HG03460 (cell line): ENCODE measurements around the gene CRAT.

ENCODE experiments used
- ATAC-seq: cut with Tn5 transposase; IDR thresholded peaks from one replicate; pipeline ENCODE4 v1.9.1; 2021; ENCODE audit not compliant: unreplicated experiment

The CRAT gene

DNA sequence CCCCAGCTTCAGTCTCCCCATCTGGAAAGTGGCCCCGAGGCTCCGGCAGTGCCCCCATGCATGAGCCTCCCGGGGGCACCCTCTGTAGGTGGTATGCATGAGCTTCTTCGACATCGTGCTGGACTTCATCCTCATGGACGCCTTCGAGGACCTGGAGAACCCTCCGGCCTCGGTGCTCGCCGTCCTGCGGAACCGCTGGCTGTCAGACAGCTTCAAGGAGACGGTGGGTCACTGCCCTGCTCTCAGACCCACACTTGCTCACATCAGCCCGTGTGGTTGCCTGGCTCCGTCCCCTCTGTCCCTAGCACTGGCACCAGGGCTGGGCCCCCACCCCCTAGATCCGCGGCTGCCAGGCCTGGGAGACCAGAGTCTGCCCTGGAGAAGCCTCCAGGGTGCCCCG lies 42.5 kb downstream of the CRAT start:
- no peak for ATAC-seq

DNA sequence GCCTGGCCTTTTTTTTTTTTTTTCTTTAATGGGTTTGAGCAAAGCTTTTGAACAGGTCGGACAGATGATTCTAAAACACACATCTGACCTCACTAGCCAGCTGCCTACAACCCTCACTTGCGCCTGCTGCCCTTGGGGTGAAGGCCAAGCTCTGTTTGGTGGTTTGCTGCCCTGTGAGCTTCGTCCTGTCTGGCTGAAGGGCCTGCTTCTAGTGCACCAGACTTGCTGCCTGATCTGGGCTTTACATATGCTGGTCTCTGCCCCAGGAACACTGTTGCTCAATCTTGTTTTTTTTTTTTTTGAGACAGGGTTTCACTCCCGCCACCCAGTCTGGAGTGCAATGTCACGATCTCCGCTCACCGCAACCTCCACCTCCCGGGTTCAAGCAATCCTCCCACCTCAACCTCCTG lies 46.1 kb downstream of the CRAT start:
- no peak for ATAC-seq

DNA sequence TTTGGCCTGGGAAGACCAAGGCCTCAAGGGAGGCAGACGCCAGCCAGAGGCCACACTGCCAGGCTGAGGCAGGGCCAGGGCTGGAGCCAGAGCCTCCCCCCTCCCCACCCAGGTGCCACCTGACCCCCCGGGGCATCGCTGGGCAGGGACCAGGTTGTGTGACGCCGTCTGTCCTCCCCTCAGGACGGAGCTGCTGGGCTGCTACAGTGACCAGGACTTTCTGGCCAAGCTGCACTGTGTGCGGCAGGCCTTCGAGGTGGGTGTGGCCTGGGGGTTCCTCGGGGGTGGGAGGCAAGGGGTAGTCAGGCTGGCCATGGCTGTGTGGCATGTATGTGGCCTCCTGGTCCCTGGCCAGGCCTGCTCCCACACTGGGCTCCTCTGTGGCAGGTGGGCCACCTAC lies 47.5 kb downstream of the CRAT start:
- ATAC-seq, result no peak

DNA sequence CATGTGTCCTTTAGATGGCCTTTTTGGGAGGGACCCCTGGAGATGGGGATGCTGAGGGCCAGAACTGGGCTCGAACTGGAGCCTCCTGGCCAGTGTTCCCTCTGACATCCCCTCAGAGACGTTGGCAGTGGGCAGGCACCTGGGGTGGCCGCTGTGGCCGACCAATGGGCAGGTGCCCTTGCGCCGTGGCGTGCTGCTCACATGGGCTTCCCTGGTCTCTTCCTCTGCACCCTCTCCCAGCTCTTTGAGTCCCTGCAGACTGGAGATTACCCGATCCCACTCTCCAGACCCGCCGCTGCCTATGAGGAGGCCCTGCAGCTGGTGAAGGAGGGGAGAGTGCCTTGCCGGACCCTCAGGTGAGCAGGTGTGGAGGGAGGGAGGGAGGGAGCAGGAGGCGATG lies 49.6 kb downstream of the CRAT start:
- no peak for ATAC-seq

DNA sequence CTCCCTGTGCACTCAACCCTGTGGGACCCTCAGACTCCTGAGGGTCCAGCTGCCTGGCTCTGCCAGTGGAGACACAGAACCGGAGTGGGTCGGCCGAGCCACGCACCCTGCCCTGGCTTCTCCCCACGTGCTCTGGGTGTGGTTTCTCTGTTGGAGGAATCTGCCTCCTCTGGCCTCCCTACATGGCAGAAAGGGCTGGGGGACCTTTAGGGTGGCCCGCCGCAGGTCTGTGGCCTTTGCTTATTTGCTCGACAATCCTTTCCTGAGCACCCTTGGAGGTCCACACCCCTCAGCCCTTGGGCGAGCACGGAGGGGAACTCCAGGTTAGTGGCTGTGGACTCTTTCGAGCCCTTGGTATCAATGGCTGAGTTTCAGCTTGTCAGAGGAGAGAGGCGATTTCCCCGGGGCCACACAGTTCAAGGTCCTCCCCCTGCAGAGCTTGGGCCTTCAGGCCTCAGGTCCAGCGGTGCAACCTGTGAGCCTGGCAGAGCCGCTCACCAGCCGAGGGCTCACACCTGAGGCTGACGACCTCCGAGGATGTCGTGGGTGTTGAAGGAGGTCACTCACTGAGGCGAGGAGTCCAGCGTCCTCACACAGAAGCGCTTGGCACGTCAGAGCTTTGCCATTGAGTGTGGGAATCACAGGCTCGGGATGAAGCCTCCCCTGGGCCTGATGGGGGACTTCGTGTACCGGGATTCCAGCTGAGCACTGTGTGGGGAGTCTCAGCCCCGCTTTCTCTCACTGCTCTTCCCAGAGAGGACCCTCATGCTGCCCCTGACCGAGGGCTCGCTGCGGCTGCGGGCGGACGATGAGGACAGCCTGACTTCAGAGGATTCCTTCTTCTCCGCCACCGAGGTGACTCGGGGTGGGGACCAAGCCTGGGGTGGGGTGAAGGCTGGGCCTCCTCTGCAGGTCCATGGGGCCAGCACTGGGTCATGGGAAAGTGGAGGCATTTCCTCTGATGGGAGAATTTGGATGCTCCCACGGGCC lies 50.5 kb downstream of the CRAT start:
- no peak for ATAC-seq

DNA sequence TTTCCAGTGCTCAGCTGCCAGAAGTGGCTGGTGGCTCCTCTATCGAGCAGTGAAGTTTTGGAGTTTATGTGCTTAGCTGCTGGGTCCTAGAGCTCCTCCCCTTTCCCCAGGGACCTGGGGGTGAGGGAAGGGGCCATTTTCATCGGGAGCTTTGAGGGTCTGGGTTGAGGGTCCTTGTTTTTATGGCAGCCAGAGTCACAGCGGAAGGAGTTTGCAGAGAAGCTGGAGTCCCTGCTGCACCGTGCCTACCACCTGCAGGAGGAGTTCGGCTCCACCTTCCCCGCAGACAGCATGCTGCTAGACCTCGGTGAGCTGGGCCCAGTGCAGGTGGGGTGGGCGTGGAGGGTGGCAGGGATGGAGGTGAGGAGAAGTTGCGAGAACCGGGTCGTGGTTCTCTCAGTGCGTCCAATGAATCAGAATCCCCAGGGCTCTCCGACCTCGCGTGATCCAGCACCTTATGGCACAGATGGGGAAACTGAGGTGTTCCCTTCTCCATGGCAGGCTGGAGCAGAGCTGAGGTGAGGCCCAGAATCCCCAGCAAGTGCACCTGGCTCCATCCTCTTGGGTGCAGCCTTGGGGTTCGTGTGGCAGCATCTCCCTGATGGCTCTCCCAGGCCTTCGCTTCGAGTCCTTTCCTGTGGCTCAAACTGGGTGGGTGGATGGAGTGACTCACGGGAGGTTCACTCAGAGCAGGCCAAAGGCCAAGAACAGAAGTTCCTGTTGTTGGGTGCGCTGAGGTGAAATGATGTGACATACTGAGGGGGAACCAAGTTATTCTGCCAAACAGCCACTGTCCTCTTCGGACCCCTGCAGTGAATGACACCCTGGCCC lies 51.4 kb downstream of the CRAT start:
- ATAC-seq, result no peak

DNA sequence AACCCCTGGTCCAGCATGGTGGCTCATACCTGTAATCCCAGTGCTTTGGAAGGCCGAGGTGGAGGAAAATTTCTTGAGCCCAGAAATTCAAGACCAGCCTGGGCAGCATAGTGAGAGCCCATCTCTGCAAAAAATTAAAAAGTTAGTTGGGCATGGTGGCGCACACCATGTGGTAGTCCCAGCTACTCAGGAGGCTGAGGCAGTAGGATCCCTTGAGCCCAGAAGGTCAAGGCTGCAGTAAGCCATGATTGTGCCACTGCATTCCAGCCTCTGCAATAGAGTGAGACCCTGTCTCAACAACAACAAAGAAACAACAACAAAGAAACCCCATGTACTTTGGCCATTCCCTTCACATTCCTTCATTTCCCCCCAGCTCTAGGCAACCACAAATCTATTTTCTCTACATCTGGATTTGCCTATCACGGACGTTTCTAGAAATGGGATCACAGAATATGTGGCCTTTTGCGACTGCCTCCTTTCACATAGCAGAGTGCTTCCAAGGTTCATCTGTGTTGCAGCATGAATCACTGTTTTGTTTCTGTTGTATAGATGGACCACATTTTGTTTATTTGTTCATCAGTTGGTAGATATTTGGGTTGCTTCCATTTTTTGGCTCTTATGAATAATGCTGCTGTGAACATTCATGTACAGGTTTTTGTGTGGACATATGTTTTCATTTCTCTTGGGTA lies 56.3 kb downstream of the CRAT start:
- no peak for ATAC-seq

DNA sequence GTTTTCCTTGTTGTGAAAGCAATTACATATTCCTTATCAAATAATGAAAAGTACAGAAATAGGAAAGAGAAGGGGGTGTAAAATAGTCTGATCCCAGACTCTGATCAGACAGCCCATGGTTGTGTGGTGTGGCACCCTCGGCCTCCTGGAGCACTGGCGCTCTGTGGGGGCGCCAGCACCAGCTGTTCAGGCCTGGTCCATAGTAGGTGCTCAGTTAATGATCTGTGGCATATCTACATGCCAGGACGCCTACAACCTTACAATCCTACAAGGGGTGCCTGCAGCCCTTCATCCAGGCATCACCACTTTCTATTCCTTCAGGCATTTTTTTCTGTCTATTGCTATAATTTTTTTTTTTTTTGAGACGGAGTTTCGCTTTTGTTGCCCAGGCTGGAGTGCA lies 57.6 kb downstream of the CRAT start:
- ATAC-seq, result no peak

DNA sequence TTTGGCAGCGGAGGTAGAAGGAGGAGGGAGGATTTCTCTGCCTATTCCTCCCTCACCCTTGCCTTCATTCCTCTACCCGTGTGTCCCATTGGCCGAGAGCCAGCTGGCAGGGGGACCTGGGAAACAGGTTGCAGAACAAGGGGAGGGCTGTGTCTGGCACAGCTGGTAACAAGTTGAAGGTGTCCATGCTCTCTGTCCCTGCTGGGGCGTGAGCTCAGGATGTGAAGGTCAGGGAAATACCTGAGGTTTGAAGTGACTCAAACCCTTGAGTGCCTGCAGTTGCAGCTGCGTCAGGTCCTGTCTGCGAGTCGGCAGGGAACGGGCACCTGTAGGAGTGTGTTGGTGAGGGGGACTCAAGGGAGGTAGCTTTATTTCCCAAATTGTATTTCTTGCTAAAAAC lies 58.0 kb downstream of the CRAT start:
- ATAC-seq, result no peak
